SK-N-DZ (cell line): ENCODE results near the gene NSUN2.

Experiments
- DNase-seq: peaks from one replicate; pipeline ENCODE4 v3.0.0-alpha.2; 2015; ENCODE audit warnings: low spot score

Gene NSUN2

DNA sequence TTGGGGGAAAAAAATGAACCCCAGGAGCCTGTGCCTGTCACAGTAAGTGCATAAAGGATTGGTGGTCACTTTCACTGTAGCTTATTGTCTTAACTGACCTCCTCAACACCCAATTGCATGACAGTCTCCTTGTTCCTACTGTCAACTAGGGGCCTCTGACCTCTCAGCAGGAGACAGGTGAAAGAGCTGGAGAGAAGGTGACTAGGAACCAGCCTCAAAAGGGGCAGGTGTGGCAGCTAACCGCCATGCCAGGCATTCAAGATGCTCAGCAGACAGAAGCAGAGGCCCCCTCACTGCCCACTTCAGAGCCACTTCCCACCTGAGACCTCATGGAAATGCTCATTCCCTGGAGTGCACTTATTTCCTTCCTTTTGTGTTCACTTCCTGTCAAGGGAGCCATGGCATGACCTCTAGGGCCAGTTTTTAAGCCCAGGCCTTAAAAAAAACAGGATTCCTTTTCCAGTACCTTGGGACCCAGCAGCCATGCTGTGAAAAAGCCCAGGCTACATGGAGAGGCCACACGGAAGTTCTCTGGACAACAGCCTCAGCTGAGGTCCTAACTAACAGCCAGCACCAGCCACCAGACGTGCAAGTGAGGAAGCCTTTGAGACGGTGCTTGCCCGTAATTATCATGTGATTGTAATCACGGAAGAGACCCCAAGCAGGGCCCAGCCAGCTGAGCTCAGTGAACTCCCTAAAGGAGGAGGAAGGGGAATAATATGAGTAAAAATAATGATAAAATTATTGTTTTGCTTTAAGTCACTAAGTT, 74.9 kb downstream of the NSUN2 start:
- no peak for DNase-seq

DNA sequence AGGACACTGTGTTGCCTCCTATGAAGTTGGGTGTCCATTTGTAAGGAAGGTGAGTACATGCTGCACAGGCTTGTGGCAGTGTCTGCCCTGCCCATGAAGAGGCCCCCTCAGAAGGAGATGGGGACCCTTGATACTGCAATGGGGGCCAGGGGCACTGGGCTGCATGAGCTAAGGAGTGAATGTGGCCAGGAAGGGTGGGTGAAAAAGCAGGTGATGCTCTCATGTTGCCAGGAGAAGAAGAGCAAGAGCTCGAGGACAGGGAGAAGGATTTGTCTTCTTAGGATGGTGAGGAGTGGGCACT, 76.1 kb downstream of the NSUN2 start:
- no peak for DNase-seq

DNA sequence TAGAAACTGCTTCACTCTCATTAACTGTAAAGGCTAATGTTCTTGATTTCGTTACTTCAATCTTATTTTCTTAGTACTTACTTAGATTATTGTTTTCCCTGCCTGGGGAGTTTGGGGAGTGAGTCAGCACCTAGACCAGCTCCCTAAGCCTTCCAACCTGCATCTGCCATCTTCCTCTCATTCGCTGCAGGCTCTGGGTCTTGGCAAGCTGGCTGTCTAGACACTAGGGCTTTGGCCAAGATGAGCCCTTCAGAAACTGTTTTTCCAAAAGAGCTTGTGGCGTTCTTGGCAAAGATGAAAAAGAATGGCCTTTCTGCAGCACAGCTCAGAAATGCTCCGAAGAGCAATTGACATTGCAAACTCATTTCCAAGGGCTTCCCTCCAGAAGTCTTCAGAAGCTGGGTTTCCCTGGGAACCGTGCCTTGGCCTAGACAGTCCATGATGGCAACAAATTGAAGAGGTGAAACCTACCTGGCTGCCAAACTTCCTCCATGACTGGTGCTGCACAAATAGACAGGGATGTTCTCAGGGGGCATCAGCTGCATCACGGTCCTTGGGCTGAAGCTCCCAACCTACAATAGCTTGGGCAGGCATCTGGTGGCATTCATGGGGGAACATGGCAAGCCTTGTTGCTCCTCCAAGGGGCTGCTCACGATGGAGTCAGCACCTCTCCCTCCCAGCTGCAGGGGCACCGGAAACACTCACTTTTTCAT, 76.6 kb downstream of the NSUN2 start:
- DNase-seq: no peak

DNA sequence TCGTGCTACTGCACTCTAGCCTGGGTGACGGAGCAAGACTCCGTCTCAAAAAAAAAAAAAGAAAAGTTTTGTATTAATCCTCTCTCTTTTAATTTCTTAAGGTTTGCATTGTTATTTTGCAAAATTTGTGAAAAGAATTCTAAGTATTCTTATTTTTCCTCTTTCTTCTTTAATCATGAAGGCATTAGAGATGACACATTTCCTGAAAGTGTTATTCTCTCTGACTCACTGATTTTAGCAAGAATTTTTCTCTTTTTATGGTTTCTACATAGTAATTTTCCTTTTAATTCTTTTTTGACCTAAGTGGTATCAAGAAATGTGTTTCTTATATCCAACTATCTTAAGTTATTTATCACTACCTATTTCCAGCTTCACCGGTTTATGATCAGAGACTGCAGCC, 78.0 kb downstream of the NSUN2 start:
- no peak for DNase-seq

DNA sequence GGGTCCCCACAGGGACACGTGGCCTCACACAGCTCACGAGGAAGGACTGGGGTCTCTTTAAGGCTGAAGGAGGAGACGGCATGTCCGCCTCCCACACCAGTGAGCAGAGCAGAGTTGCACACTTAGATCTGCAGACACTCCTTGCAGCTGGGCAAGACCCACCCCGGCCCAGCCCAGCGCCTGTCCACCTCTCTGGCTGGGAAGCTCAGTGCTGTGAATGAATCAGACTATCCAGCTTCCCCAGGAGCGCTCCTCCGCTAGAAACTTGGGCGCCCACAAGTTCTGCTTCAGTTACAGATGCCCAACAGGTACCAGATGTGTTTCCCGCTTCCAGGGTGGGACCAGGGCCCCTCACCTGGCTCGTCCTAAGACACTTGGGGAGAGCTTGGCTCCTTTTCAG, 78.9 kb downstream of the NSUN2 start:
- DNase-seq: no peak

DNA sequence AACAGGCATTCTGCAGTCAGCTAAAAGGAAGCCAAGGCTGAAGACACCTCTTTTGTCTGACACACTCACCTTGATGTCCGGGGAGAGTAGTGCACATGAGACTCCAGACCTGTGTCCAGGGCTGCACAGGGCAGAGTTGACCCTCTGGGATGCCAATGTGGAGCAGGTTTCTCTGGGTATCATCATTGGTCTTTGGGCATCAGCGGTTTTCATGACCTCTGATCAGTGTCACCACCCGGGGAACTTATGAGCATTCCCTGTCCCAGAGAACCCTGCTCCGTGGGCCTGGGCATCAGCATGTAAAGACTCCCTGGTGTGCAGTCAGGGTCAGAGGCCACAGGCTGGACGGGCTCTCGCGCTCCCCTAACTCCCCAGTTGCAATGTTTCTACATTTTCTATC, 80.2 kb downstream of the NSUN2 start:
- no peak for DNase-seq

DNA sequence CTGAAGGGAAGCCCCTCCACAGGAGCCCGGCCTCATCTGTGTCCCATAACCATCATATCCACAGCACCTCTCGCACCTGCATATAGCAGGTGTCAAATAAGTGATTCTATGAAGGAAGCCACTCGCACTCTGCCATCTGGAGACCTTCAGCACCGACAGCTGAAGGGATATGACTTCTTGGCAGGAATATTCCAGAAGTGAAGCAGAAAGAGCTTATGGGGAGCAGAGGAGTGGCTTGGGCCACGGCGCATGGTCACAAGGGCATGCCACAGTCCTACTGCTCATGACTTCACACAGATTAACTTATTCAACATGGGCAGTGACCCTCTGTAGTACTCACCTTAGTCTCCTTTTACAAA, 80.9 kb downstream of the NSUN2 start:
- DNase-seq: no peak

DNA sequence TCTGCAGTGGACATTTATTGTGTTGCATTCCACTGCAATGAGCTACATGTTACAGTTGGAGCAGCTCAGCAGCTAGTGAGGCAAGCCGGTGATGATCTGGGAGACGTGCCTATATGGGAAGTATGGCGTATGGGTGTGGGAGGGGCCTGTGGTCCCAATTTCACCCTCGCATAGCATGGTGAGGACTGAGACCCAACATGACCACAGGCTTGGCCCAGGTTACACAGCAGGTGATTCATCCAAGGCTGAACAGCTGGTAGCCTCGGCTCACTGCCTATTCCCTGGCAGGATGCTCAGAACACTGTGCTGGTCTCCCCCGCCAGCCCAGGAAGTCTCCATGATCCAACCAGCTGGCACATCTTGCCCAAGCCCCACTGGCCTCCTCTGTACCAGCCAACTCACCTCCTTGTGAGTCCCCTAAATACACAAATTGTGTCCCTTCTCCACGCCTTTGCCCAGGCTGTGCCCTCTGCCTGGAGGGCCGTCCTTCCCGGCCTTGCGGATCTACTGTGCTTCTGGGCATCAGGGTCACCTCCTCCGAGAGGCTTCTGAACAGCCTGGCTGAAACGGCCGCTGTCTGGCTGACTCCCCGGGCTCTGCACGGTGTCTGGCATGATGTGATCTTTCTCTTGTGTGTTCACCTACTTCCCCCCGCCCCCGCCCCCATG, 81.4 kb downstream of the NSUN2 start:
- DNase-seq: no peak

DNA sequence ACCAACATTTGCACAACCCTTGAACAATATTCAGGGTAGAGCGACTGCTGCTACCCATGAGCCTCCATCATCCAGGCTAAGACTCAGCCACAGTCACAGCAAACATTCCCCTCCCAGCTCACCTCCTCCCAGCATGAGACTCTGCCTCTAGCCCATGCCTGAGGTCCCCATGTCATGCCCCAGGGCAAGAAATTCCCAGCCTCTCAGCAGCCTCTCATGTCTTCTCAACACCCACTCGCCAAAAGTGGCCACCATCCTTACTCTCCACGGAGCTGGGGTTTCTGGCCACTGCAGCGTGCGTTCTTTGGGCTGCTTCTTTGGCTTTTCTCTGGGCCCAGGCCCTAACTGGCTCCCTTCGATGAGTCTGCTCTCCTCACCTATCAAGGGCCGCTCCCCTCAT, 82.2 kb downstream of the NSUN2 start:
- DNase-seq: no peak
